HepG2 (cell line): ENCODE results near the gene TMEM121. TPM values are rescaled to one million over a fixed set of nuclear protein-coding genes. Genes with fewer than 3 reads are reported as not detected.
A peak's percentile ranks its signal among the peaks of the same experiment; 100 is the strongest.

ENCODE experiments used
- ATAC-seq: fragments of 200-7000 bp; cut with Tn5 transposase; 3 replicates; pipeline ENCODE4 v1.9.1; 2020; ENCODE audit warnings: mild to moderate bottlenecking, moderate library complexity
- BruUV-seq: library from RNA; stranded (reverse); fragments of 400-500 nt; replicated peaks from 2 replicates; lab custom pipeline; 2021; lab: Mats Ljungman, UMichigan
- CTCF ChIA-PET: fragments of 300-600 bp; formaldehyde crosslinking; extraction: SDS; loops from one replicate; lab custom pipeline; 2021; ENCODE audit warnings: low total read pairs, inconsistent platforms, low intra/inter-chr PET ratio; lab: Yijun Ruan, JAX
- POLR2A ChIA-PET: fragments of 350-600 bp; sonication (Branson Sonifier 250); formaldehyde crosslinking; loops from one replicate; lab custom pipeline; 2020; ENCODE audit warnings: antibody characterized with exemption, inconsistent platforms; lab: Yijun Ruan, JAX
- DNase-seq: peaks from one replicate; pipeline ENCODE4 v3.0.0-alpha.2; 2015; ENCODE audit warnings: low spot score
- FAIRE-seq: peaks from 3 replicates; lab custom pipeline; 2011; peaks lifted over from hg19 to GRCh38; lab: Jason Lieb, UNC
- H2AFZ ChIP-seq: one replicate; pipeline ENCODE4 v1.6.1; 2011; ENCODE audit warnings: low read length, inconsistent platforms
- H3K27ac ChIP-seq: fragments of 300-600 bp; 3 replicates; pipeline ENCODE4 v1.8.0; 2011; ENCODE audit warnings: mixed run types, mild to moderate bottlenecking, mixed read lengths, low read length, inconsistent platforms; ENCODE audit not compliant: insufficient read depth; ENCODE audit errors: extremely low read length
- H3K27me3 ChIP-seq, 2 experiments: fragments of 200-600 bp in 1 of 2; 2 replicates in 1 of 2; 3 replicates in 1 of 2; pipeline versions ENCODE4 v1.6.0 to v1.8.0; 2011; ENCODE audit warnings: low read length in 2 of 2, mild to moderate bottlenecking in 2 of 2, moderate library complexity in 2 of 2, inconsistent platforms in 1 of 2; ENCODE audit not compliant: insufficient read depth in 2 of 2, control insufficient read depth in 1 of 2
- H3K36me3 ChIP-seq, 2 experiments: fragments of 200-600 bp in 1 of 2; replicated peaks in 1 of 2; 2 replicates in 1 of 2; 3 replicates in 1 of 2; pipeline versions ENCODE4 v1.5.1 to v1.8.0; 2011; ENCODE audit warnings: low read length in 2 of 2, inconsistent platforms in 1 of 2; ENCODE audit not compliant: insufficient read depth in 2 of 2, control insufficient read depth in 1 of 2
- H3K4me1 ChIP-seq: 2 replicates; pipeline ENCODE4 v1.5.1; 2012; ENCODE audit warnings: low read length, inconsistent platforms; ENCODE audit not compliant: insufficient read depth
- H3K4me2 ChIP-seq: 2 replicates; pipeline ENCODE4 v1.6.0; 2011; ENCODE audit warnings: low read depth, low read length, inconsistent platforms
- H3K4me3 ChIP-seq, 3 experiments: fragments of 200-600 bp in 1 of 3; sonication (generic), shearing (Covaris generic) in 1 of 3; replicated peaks in 1 of 3; 2 replicates each; pipeline ENCODE4 v1.5.1; 2011 to 2016; ENCODE audit warnings: low read length in 3 of 3, inconsistent platforms in 2 of 3, low read depth in 2 of 3, mild to moderate bottlenecking in 2 of 3, control low read depth in 1 of 3, mixed read lengths in 1 of 3; ENCODE audit not compliant: insufficient read depth in 1 of 3
- H3K79me2 ChIP-seq: one replicate; pipeline ENCODE4 v1.6.1; 2011; ENCODE audit warnings: low read length, inconsistent platforms; ENCODE audit not compliant: insufficient read depth
- H3K9ac ChIP-seq: 2 replicates; pipeline ENCODE4 v1.6.0; 2011; ENCODE audit warnings: mild to moderate bottlenecking, low read depth, low read length, inconsistent platforms; ENCODE audit not compliant: insufficient read depth
- H3K9me3 ChIP-seq: 2 replicates; pipeline ENCODE4 v1.5.1; 2012; ENCODE audit warnings: mild to moderate bottlenecking, low read length
- H4K20me1 ChIP-seq: 2 replicates; pipeline ENCODE4 v1.6.0; 2011; ENCODE audit warnings: inconsistent platforms, mild to moderate bottlenecking, low read length, moderate library complexity; ENCODE audit not compliant: insufficient read depth
- AGO1 ChIP-seq: fragments of 200-400 bp; formaldehyde crosslinking; IDR thresholded peaks from 2 replicates; pipeline ENCODE4 v1.6.1; 2017; ENCODE audit warnings: mild to moderate bottlenecking, low read depth, low read length, moderate library complexity; ENCODE audit not compliant: poor library complexity, severe bottlenecking
- FOSL1 ChIP-seq: sonication (generic); formaldehyde crosslinking; IDR thresholded peaks from 2 replicates; pipeline ENCODE4 v1.9.0; 2021; ENCODE audit warnings: missing genetic modification reagents, borderline replicate concordance
- FOXK2 ChIP-seq: fragments of 450-650 bp; IDR thresholded peaks from 2 replicates; pipeline ENCODE4 v1.6.1; 2016
- FOXO1 ChIP-seq: sonication (generic); formaldehyde crosslinking; IDR thresholded peaks from 2 replicates; pipeline ENCODE4 v1.4.0; 2020; ENCODE audit warnings: missing genetic modification reagents
- GLMP ChIP-seq: sonication (generic); formaldehyde crosslinking; IDR thresholded peaks from 2 replicates; pipeline ENCODE4 v1.9.0; 2021; ENCODE audit warnings: missing genetic modification reagents, mild to moderate bottlenecking, borderline replicate concordance
- ISX ChIP-seq: sonication (generic); formaldehyde crosslinking; conservative IDR thresholded peaks from 2 replicates; pipeline ENCODE4 v1.5.0; 2020; ENCODE audit warnings: missing genetic modification reagents
- MXD3 ChIP-seq: IDR thresholded peaks from 2 replicates; pipeline ENCODE4 v1.6.1; 2016; ENCODE audit warnings: mild to moderate bottlenecking, missing biosample characterization, missing genetic modification reagents
- NAIF1 ChIP-seq: sonication (generic); formaldehyde crosslinking; IDR thresholded peaks from 2 replicates; pipeline ENCODE4 v1.5.0; 2020; ENCODE audit warnings: mild to moderate bottlenecking, missing genetic modification reagents, borderline replicate concordance
- NBN ChIP-seq: fragments of 450-650 bp; conservative IDR thresholded peaks from 2 replicates; pipeline ENCODE4 v1.6.1; 2017
- NFYC ChIP-seq: IDR thresholded peaks from 2 replicates; pipeline ENCODE4 v1.6.1; 2016; ENCODE audit warnings: missing genetic modification reagents, missing compliant biosample characterization
- RARG ChIP-seq: sonication (generic); formaldehyde crosslinking; IDR thresholded peaks from 2 replicates; pipeline ENCODE4 v1.4.0; 2020; ENCODE audit warnings: low read depth, mild to moderate bottlenecking, missing genetic modification reagents
- ZNF510 ChIP-seq: sonication (generic); formaldehyde crosslinking; IDR thresholded peaks from 2 replicates; pipeline ENCODE4 v1.4.0; 2020; ENCODE audit warnings: low read depth, mild to moderate bottlenecking, missing genetic modification reagents
- ZNF569 ChIP-seq: sonication (generic); formaldehyde crosslinking; IDR thresholded peaks from 2 replicates; pipeline ENCODE4 v1.5.0; 2020; ENCODE audit warnings: mild to moderate bottlenecking, missing genetic modification reagents, moderate library complexity, borderline replicate concordance
- ZNF710 ChIP-seq: sonication (generic); formaldehyde crosslinking; IDR thresholded peaks from 2 replicates; pipeline ENCODE4 v1.5.0; 2020; ENCODE audit warnings: mild to moderate bottlenecking, missing genetic modification reagents, borderline replicate concordance
- ZNF761 ChIP-seq: sonication (generic); formaldehyde crosslinking; conservative IDR thresholded peaks from 2 replicates; pipeline ENCODE4 v1.4.0; 2020; ENCODE audit warnings: mild to moderate bottlenecking, missing genetic modification reagents
- ZNF772 ChIP-seq: sonication (generic); formaldehyde crosslinking; IDR thresholded peaks from 2 replicates; pipeline ENCODE4 v1.5.0; 2020; ENCODE audit warnings: mild to moderate bottlenecking, missing genetic modification reagents
- WGBS: methylation state at CpG from one replicate; pipeline ENCODE4 v1.1.6; 2017; ENCODE audit warnings: low lambda C conversion rate; 5-methylcytosine and 5-hydroxymethylcytosine counted together
- in situ Hi-C: cut with HindIII; loops from 2 replicates; pipeline ENCODE4 v1.10.0; 2017; ENCODE audit warnings: low pct_unique_long_range_greater_than_20kb; ENCODE audit not compliant: extremely low pct_ligation_motif_present
- intact Hi-C: fragments of 100-400 bp; cut with micrococcal nuclease; formaldehyde crosslinking; loops from one replicate; pipeline ENCODE4 v1.10.0; 2022; ENCODE audit not compliant: unreplicated experiment
- polyA plus RNA-seq, 8 experiments: library from polyadenylated mRNA; depleted of rRNA in 3 of 8; stranded (reverse) in 7 of 8; unstranded in 1 of 8; fragments of >200 nt; fragmentation: Illumina TruSeq in 4 of 8; extraction: Trizol in 4 of 8; gene quantifications; 2 replicates each; pipeline versions ENCODE4 v1.2.1 to v1.2.3, GENCODE V29; 2011 to 2016; ENCODE audit warnings: low read depth in 4 of 8, missing spikeins in 1 of 8, mixed read lengths in 1 of 8; ENCODE audit not compliant: insufficient read depth in 1 of 8
- total RNA-seq, 5 experiments: library from RNA; depleted of rRNA; stranded (reverse); fragments of >200 nt; fragmentation: Illumina TruSeq; extraction: Trizol; gene quantifications; 2 replicates each; pipeline ENCODE4 v1.2.3, GENCODE V29; 2016; ENCODE audit warnings: low read depth in 1 of 5
- TF ChIP-seq, protein P1 (sequence below): sonication (generic); formaldehyde crosslinking; IDR thresholded peaks from 2 replicates; pipeline ENCODE4 v1.8.1; 2023; ENCODE audit warnings: mild to moderate bottlenecking, moderate library complexity, missing genetic modification reagents

The TMEM121 gene
- total and polyA plus RNA-seq, 2 of the 13 experiments (the other 11 are each of a cell fraction or from before 2014, with no cell fraction given) = 6.6 to 19.0 TPM

DNA sequence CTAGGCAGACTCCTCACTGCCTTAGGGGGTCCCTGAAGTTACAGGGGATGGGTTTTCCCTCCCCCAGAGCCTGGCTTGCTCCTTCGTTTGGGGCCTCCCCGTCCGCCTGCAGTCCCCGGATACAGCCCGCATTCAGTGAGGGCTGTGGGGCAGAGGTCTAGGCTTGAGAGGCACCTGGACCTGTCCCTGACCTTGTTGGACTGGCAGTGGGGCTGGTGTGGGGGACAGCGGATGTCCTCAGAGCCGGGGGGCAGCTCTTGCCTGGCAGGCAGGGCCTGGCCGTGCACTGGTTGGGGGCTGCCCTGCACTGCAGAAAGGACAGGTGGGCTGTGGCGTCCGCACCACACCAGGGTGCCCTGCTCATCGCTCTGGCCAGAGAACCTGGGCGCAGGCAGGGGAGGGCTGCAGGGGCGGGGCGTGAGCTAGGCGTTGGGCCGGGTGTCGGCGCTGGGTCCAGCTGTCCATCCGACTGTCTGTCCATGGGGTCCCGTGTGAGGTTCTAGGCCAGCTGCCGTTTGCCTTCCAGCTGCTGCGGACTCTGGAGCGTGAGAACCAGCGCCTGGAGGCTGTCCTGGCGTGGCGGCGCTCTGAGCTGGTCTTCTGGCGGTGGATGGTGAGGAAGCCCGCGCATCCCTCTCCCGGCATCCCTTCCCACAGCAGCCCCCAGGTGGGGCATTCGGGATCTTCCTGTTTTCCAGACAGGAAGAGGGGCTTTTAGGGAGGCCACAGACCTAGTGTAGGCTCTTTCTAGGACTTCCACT, 29.4 kb upstream of the TMEM121 start:
- in situ Hi-C loops = no loop called here
- peak overlapping the region; percentile 96 for H3K27ac ChIP-seq
- CTCF ChIA-PET = no interaction called here
- TF ChIP-seq ZNF710 (CRISPR knock-in tag) (no peak), FOXO1 (CRISPR knock-in tag) (peak; percentile 19; the same call in 1 of the 2 replicates), ZNF569 (CRISPR knock-in tag) (no peak), RARG (CRISPR knock-in tag) (no peak), ZNF761 (0 out of 2 replicates have a peak, but pooled peaks have one; percentile 20), FOSL1 (no peak), NBN (no peak), ZNF772 (CRISPR knock-in tag) (no peak), GLMP (CRISPR knock-in tag) (no peak), MXD3 (CRISPR knock-in tag) (no peak; the same call in 1 of the 2 replicates), FOXK2 (no peak), NAIF1 (no peak), NFYC (no peak), ZNF510 (CRISPR knock-in tag) (no peak), AGO1 (no peak), ISX (no peak)
- TF ChIP-seq, protein P1, sequence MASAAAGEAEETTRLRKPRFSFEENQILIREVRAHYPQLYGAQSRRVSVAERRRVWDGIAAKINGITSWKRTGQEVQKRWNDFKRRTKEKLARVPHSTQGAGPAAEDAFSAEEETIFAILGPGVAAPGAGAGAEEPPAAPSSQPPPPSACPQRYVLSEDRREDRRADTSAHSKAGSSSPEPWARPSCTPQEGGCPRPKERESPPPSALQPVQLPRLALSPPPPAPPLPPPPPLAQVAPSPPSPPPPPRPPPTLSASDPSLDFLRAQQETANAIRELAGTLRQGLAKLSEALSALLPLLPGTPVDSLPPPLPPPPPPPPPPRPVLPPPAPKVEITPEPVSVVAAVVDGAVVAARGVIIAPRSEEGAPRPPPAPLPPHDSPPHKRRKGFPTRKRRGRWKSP (CRISPR knock-in tag) = 0 out of 2 replicates have a peak, but pooled peaks have one; percentile 3

More for the DNA sequence above, 29.4 kb upstream of the TMEM121 start:
- Histone ChIP-seq H3K27me3 (no peaks in the 10 kb centered on the region), H3K9ac (peak overlapping the region; percentile 79), H3K4me3 (peak overlapping the region; percentile 32 to 73 (median 65); a peak in 5 of 6 replicates), H3K36me3 (peaks cover 0 to 3% of the 10 kb centered on the region in 2 experiments; a peak in 1 of 5 replicates), H3K4me1 (peaks cover 90% of the 10 kb centered on the region), H3K4me2 (peak overlapping the region; percentile 96), H3K79me2 (peaks cover 23% of the 10 kb centered on the region), H3K9me3 (no peaks in the 10 kb centered on the region), H4K20me1 (no peaks in the 10 kb centered on the region), H2AFZ (no peak overlapping the region)
- WGBS = 52% methylated on average over 11 of the region's 32 CpGs
- DNase-seq (no peak), FAIRE-seq (no peak), ATAC-seq (peak; percentile 2)
- BruUV-seq = TSS peak; percentile 47
- POLR2A ChIA-PET = interaction anchor here (1.2 to 2.3 kb wide), 4 partner anchors 8 to 196 kb away, joined by 4 to 8 read pairs (median 5); partner anchors contain the start of gene BRF1
- intact Hi-C loops = loop anchor here (10.0 kb wide), 1 partner anchor 182 kb away; the partner anchor contains the start of gene PACS2
